ENCODE measurements around the gene TBRG1. TPM values are rescaled to one million over a fixed set of nuclear protein-coding genes. Genes with fewer than 3 reads are reported as not detected.

Gene TBRG1
- total and polyA plus RNA-seq, 2 of the 4 experiments (the other 2 are of a cell fraction): 13.3 to 23.2 TPM

- POLR2A ChIA-PET (ENCODE audit: unreplicated experiment): no interaction called here
- no peak overlapping the region for H4K5ac ChIP-seq (ENCODE audit: low read depth, low read length)
- no peak overlapping the region for H2AK5ac ChIP-seq (ENCODE audit: low read depth, low read length)
- H2AK9ac ChIP-seq (replicated peaks; ENCODE audit: low read depth, low read length, poor library complexity): no peak overlapping the region
- H3K23ac ChIP-seq (ENCODE audit: low read depth, low read length): no peak overlapping the region
- H3K9ac ChIP-seq (ENCODE audit: low read depth, low read length): no peak overlapping the region
- no peak overlapping the region for H2BK5ac ChIP-seq (ENCODE audit: low read depth, low read length, poor library complexity, severe bottlenecking)
- DNase-seq (no peak), ATAC-seq (ENCODE audit: low read depth) (no peak)
- dilution Hi-C loops (cut with HindIII; ENCODE audit: low sequenced_read_pairs, unreplicated experiment) (no loop called here), intact Hi-C loops (cut with micrococcal nuclease) (no loop called here), in situ Hi-C loops (cut with MboI; ENCODE audit: low sequenced_read_pairs) (loop anchor here (25.0 kb wide), 1 partner anchor 750 kb away; no protein-coding TSS in a partner anchor)
- H3K18ac ChIP-seq (ENCODE audit: low read depth, low read length): no peak overlapping the region
- H3K27me3 ChIP-seq (ENCODE audit: control insufficient read depth, insufficient read depth, low read length): no peaks in the 10 kb centered on the region
- H4K91ac ChIP-seq (ENCODE audit: insufficient read depth, low read depth, low read length): no peak overlapping the region
- H3K56ac ChIP-seq (ENCODE audit: extremely low read depth, insufficient read depth, low read length): no peak overlapping the region
- H3K9me1 ChIP-seq (ENCODE audit: insufficient read depth, low read length): no peaks in the 10 kb centered on the region
- no peak overlapping the region for H3K4me3 ChIP-seq (ENCODE audit: insufficient read depth, low read depth, low read length)
- no peaks in the 10 kb centered on the region for H3K79me1 ChIP-seq (ENCODE audit: low read depth in 1 of 2, low read length in 2 of 2)
- H3K36me3 ChIP-seq (ENCODE audit: control insufficient read depth, insufficient read depth, low read length): no peaks in the 10 kb centered on the region
- CTCF ChIA-PET: interaction anchor here (0.8 kb wide), 1 partner anchor 174 kb away, joined by 3 read pairs; no protein-coding TSS in a partner anchor
- 100% methylated on average over 1 of the region's 4 CpGs; no CpG with 5 or more reads in 1 of the 2 experiments for WGBS, 2 experiments (ENCODE audit: extremely low coverage in 2 of 2, insufficient read length in 1 of 2)
- H4K20me1 ChIP-seq (ENCODE audit: insufficient read depth, low read length): no peaks in the 10 kb centered on the region
- no peak overlapping the region for H4K8ac ChIP-seq (ENCODE audit: low read depth in 2 of 2, low read length in 2 of 2)
- H3K27ac ChIP-seq (ENCODE audit: insufficient read depth, low read length): no peak overlapping the region
- H3K4me2 ChIP-seq (ENCODE audit: low read depth, low read length): no peak overlapping the region
- H3K14ac ChIP-seq (replicated peaks; ENCODE audit: low read depth, low read length): no peak overlapping the region
- TF ChIP-seq MXI1 (IDR thresholded peaks at IDR 0.05; ENCODE audit: borderline replicate concordance, low read depth, low read length) (no peak), MAFK (IDR thresholded peaks at IDR 0.05; ENCODE audit: low read depth, low read length) (no peak), RCOR1 (IDR thresholded peaks at IDR 0.05; ENCODE audit: insufficient replicate concordance, low read length) (no peak), MAZ (IDR thresholded peaks at IDR 0.05; ENCODE audit: borderline replicate concordance, low read depth, low read length) (no peak), CEBPB (IDR thresholded peaks at IDR 0.05; ENCODE audit: low read depth, low read length) (no peak), POLR2A (IDR thresholded peaks at IDR 0.05; ENCODE audit: low read depth, low read length) (no peak), ELK1 (IDR thresholded peaks at IDR 0.05; ENCODE audit: borderline replicate concordance, low read depth, low read length) (no peak), RAD21 (IDR thresholded peaks at IDR 0.05; ENCODE audit: low read length) (no peak), SMC3 (IDR thresholded peaks at IDR 0.05; ENCODE audit: low read depth, low read length) (no peak), RFX5 (IDR thresholded peaks at IDR 0.05; ENCODE audit: low read depth, low read length) (no peak), BHLHE40 (IDR thresholded peaks at IDR 0.05; ENCODE audit: low read depth, low read length) (no peak), NFE2L2 (IDR thresholded peaks at IDR 0.05; ENCODE audit: low read depth, low read length) (no peak), FOS (IDR thresholded peaks at IDR 0.05; ENCODE audit: low read depth, low read length) (no peak), CHD1 (IDR thresholded peaks at IDR 0.05; ENCODE audit: low read depth, low read length) (no peak)
- TF ChIP-seq, protein P1, sequence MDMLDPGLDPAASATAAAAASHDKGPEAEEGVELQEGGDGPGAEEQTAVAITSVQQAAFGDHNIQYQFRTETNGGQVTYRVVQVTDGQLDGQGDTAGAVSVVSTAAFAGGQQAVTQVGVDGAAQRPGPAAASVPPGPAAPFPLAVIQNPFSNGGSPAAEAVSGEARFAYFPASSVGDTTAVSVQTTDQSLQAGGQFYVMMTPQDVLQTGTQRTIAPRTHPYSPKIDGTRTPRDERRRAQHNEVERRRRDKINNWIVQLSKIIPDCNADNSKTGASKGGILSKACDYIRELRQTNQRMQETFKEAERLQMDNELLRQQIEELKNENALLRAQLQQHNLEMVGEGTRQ (IDR thresholded peaks at IDR 0.05; ENCODE audit: low read depth, low read length): no peak
- TF ChIP-seq, protein P2, sequence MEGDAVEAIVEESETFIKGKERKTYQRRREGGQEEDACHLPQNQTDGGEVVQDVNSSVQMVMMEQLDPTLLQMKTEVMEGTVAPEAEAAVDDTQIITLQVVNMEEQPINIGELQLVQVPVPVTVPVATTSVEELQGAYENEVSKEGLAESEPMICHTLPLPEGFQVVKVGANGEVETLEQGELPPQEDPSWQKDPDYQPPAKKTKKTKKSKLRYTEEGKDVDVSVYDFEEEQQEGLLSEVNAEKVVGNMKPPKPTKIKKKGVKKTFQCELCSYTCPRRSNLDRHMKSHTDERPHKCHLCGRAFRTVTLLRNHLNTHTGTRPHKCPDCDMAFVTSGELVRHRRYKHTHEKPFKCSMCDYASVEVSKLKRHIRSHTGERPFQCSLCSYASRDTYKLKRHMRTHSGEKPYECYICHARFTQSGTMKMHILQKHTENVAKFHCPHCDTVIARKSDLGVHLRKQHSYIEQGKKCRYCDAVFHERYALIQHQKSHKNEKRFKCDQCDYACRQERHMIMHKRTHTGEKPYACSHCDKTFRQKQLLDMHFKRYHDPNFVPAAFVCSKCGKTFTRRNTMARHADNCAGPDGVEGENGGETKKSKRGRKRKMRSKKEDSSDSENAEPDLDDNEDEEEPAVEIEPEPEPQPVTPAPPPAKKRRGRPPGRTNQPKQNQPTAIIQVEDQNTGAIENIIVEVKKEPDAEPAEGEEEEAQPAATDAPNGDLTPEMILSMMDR (conservative IDR thresholded peaks at IDR 0.05; ENCODE audit: low read depth, low read length): no peak
- H2BK120ac ChIP-seq (ENCODE audit: low read depth, low read length): no peak overlapping the region
- no peak overlapping the region for H2AFZ ChIP-seq (replicated peaks; ENCODE audit: low read length, poor library complexity)
- H2BK15ac ChIP-seq (ENCODE audit: low read depth, low read length): no peak overlapping the region
- no TSS peak for BruUV-seq (replicated peaks)
- H3K4ac ChIP-seq (ENCODE audit: low read depth, low read length): no peak overlapping the region
- H2BK20ac ChIP-seq (ENCODE audit: low read depth, low read length): no peak overlapping the region
- peaks cover 3% of the 10 kb centered on the region; the same call in 1 of the 2 replicates for H3K4me1 ChIP-seq (ENCODE audit: control insufficient read depth, insufficient read depth, low read length)
- H3K9me3 ChIP-seq (ENCODE audit: control insufficient read depth, insufficient read depth, low read length): no peaks in the 10 kb centered on the region
Observed at GRCh38 chr11:124662106-124662505, 39.4 kb downstream of the TBRG1 start.
